Activated T-helper 17 cell treated with anti-CD3 and anti-CD28 coated beads, Interleukin-2, amount 50 U/mL, for 72 hours (primary cell): ENCODE data around the gene OR8B2. TPM values are rescaled to one million over a fixed set of nuclear protein-coding genes. Genes with fewer than 3 reads are reported as not detected.

Experiments
- ATAC-seq: fragments of 150-1000 bp; cut with Tn5 transposase; replicated peaks from 2 replicates; pipeline ENCODE4 v1.10.0; 2021; ENCODE audit warnings: mild to moderate bottlenecking, moderate library complexity
- H3K27ac Mint-ChIP-seq: one replicate; pipeline ENCODE4 v1.8.0; 2022; ENCODE audit warnings: mixed read lengths
- H3K27me3 Mint-ChIP-seq: one replicate; pipeline ENCODE4 v1.8.0; 2022; ENCODE audit warnings: mixed read lengths
- H3K36me3 Mint-ChIP-seq: one replicate; pipeline ENCODE4 v1.8.0; 2022; ENCODE audit warnings: low read depth, mild to moderate bottlenecking, mixed read lengths
- H3K4me1 Mint-ChIP-seq: one replicate; pipeline ENCODE4 v1.8.0; 2022; ENCODE audit warnings: mixed read lengths
- H3K4me3 Mint-ChIP-seq: one replicate; pipeline ENCODE4 v1.8.0; 2022; ENCODE audit warnings: mild to moderate bottlenecking, mixed read lengths
- H3K9me3 Mint-ChIP-seq: one replicate; pipeline ENCODE4 v1.8.0; 2022; ENCODE audit warnings: mixed read lengths
- total RNA-seq, 2 donors: library from RNA; stranded (reverse); gene quantifications; one replicate each; pipeline ENCODE4 v1.2.3, GENCODE V29; 2022

Gene OR8B2
- total RNA-seq, 2 donors from 2014 or later = not detected

DNA sequence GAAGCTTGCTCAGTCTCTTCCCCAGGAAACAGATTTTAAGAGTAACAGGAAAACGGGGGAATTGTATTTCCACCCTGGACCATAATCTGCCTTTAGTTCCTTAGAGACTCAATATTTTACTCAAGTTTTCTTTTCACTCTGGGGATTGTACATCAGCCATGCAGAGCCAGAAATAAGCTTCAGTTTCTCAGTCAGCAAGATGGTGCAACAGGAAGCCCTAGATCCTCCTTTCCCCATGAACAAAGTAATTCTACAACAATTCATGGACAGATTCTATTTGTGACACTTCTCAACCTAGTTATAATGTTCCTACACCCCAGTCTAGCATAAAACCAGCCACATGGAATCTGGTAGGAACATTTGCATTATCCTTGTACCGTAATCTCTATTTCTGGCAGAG is 24.7 kb downstream of the OR8B2 start:
- H3K27me3 Mint-ChIP-seq = no peaks in the 10 kb centered on the region
- no peak for ATAC-seq
- no peak overlapping the region for H3K4me3 Mint-ChIP-seq
- H3K36me3 Mint-ChIP-seq = no peaks in the 10 kb centered on the region
- no peaks in the 10 kb centered on the region for H3K4me1 Mint-ChIP-seq
- no peak overlapping the region for H3K27ac Mint-ChIP-seq
- H3K9me3 Mint-ChIP-seq = no peaks in the 10 kb centered on the region

DNA sequence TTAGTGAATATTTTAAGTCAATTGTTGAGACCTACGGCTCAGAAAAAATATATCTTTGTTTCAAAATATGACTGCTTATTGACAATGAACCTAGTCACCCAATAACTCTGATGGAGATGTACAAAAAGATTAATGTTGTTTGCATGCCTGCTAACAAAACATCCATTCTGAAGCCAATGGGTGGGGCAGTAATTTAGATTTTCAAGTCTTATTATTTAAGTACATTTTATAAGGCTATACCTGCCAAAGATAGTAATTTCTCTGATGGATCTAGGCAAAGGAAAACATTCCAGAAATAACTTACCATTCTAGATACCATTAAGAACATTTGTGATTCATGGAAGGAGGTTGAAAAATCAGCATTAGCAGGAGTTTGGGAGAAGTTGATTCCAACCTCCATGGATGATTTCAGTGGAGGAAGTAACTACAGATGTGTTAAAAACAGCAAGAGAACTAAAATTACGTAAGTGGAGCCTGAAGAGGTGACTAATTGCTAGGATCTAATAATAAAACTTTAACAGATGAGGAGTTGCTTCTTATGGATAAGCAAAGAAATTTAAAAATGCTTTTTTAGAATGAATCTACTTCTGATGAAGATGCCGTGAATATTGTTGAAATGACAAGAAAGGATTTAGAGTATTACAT is 37.9 kb downstream of the OR8B2 start:
- Mint-ChIP-seq H3K36me3 (no peaks in the 10 kb centered on the region), H3K27me3 (no peaks in the 10 kb centered on the region), H3K4me1 (no peaks in the 10 kb centered on the region), H3K4me3 (no peak overlapping the region), H3K27ac (no peak overlapping the region), H3K9me3 (no peaks in the 10 kb centered on the region)
- no peak for ATAC-seq

- no peak overlapping the region for H3K27ac Mint-ChIP-seq
- no peaks in the 10 kb centered on the region for H3K9me3 Mint-ChIP-seq
- H3K36me3 Mint-ChIP-seq = no peaks in the 10 kb centered on the region
- no peaks in the 10 kb centered on the region for H3K4me1 Mint-ChIP-seq
- ATAC-seq = no peak
- no peak overlapping the region for H3K4me3 Mint-ChIP-seq
- H3K27me3 Mint-ChIP-seq = peaks cover under 1% of the 10 kb centered on the region
Observed at GRCh38 chr11:124344346-124344745, 40.0 kb downstream of the OR8B2 start.

- Mint-ChIP-seq H3K27me3 (peaks cover 4% of the 10 kb centered on the region), H3K9me3 (no peaks in the 10 kb centered on the region)
Observed at GRCh38 chr11:124340142-124340447, 44.2 kb downstream of the OR8B2 start.

DNA sequence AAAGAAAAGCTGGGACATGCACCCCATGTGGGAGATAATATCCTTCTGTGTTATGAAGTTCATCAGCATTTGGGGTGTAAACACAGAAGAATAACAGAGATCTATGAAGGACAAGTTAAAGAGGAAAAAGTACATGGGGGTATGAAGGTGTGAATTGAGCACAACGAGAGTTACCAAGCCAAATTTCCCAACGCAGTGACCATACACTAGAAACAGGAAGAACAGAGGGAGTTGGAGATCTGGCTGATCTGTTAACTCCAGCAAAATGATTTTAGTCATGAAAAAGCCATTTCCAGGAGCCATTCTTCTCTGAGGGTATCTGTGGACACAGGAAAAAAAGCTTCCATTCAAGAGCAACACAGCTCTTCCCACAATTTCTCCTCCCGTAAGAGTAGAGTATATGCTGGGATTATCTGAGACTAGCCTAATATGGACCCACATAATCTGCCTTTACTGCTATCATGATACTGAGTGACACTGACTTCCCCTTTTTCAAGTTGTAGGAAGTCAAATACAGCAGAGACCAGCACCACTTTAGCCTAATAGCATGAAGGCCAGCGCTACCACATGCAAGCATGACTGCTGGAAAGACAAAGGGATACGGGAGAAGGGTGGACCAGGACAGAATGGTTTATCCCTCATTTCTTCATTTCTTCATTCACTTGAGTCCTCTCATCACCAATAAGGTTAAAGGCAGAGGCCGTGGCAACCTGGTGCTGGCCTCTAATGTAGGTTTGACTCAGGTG is 44.7 kb downstream of the OR8B2 start:
- Mint-ChIP-seq H3K27ac (no peak overlapping the region), H3K9me3 (no peaks in the 10 kb centered on the region), H3K4me3 (no peak overlapping the region), H3K27me3 (peaks cover 4% of the 10 kb centered on the region), H3K4me1 (no peaks in the 10 kb centered on the region), H3K36me3 (no peaks in the 10 kb centered on the region)
- no peak for ATAC-seq

More at GRCh38 chr11:124340142-124340447, 44.2 kb downstream of the OR8B2 start:
- no peaks in the 10 kb centered on the region for H3K4me1 Mint-ChIP-seq
- H3K4me3 Mint-ChIP-seq = no peak overlapping the region
- H3K36me3 Mint-ChIP-seq = no peaks in the 10 kb centered on the region
- H3K27ac Mint-ChIP-seq = no peak overlapping the region
- no peak for ATAC-seq

Other genes starting within 250 kb of the OR8B2 start
- not detected for gene OR10D3, start 201.2 kb downstream of the OR8B2 start, total RNA-seq
- gene OR8G1, start 143.4 kb downstream of the OR8B2 start, total RNA-seq = not detected
- gene OR8G5, start 128.1 kb downstream of the OR8B2 start, total RNA-seq = not detected
- not detected for gene OR8D1, start 70.5 kb downstream of the OR8B2 start, total RNA-seq
- gene OR8D2, start 64.3 kb downstream of the OR8B2 start, total RNA-seq = not detected
- not detected for gene OR8B3, start 14.5 kb upstream of the OR8B2 start, total RNA-seq
- not detected for gene OR8B4, start 40.4 kb upstream of the OR8B2 start, total RNA-seq
- not detected for gene OR8B8, start 61.2 kb upstream of the OR8B2 start, total RNA-seq
- not detected for gene OR8B12, start 159.2 kb upstream of the OR8B2 start, total RNA-seq
- not detected for gene OR8A1, start 185.5 kb upstream of the OR8B2 start, total RNA-seq
- gene PANX3, start 226.9 kb upstream of the OR8B2 start, total RNA-seq = not detected
- gene TBRG1, start 238.4 kb upstream of the OR8B2 start, total RNA-seq = 10 to 100 TPM; 28.8 to 30.0 TPM